HG02571 (cell line): ENCODE data around the gene GNAZ.
"Not testable (repeated sequence)": the region's sequence is repeated elsewhere in the genome, so short reads cannot be mapped to it uniquely, and the experiment has no call there.

Experiments used
- ATAC-seq: cut with Tn5 transposase; IDR thresholded peaks from one replicate; pipeline ENCODE4 v1.9.1; 2021; ENCODE audit warnings: mild to moderate bottlenecking, moderate library complexity; ENCODE audit not compliant: unreplicated experiment

The GNAZ gene

DNA sequence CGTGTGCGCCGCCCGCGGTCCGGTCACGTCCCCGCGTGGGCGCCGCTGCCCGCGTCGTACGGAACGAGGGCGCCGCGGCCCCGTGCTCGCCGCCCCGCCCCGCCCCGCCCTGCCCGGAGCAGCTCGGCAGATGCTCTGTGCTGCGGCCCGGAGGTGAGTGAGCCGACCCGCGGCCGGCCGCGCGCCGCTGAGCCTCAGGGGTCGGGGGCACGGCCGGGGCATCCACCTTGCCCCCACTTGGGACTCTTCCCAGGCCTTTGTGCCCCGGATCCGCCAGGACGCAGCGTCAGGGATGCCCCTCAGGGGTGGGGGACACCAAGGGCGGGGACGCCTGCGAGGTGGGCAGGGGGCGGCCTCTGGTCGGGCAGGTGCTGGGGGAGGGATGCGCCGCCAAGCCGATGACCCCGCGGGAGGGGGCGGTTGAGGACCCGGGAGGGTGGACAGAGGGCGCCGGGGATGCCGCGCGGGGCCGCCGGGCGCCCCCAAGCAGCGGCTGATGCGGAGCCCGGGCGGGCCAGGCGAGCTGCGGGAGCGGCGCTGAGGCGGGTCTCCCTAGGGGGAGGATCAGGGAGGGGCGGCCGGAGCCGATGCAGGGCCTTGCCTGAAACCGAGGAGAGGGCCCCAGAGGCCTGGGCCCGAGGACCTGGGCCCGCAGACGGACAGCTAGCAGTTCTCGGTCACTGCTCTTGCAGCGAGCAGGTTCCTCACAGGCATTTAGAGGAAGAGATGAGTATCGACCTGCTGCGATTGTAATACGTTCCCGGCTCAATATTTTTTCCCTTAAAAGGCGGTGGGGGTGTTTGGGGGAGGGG lies at the start of gene GNAZ:
TSS of gene GNAZ (plus strand) at position 102 of the 812 bp plus-strand sequence. CDS start 25,177 bp downstream, outside the sequence.
- ATAC-seq = peak; percentile 33

DNA sequence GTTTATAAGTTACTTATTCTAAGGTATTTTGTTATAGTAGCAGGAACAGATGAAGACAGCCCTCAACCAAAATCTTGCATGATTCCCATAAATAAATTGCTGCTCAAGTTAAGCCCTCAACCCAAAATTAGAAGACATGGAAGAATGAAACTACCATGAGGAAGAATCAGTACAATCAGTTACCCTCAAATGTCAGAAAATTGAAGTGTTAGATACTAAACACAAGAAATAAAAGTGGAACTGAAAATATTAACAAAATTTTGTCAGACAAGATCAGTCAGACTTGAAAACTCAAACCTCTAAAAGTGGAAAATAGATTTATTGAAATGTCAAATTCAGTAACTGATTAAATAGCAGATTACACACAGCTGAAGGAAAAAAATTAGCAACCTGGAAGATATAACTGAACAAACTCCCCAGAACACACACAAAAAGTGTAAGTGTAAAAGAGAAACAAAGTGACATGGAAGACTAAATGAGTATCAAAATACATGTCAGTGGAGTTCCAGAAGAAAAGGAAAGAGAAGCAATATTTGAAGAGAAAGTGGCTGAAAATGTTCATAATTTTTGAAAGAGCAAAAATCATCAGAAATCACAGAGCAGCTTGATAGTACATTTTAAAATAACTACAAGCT lies 49.5 kb upstream of the GNAZ start:
- ATAC-seq = no peak

DNA sequence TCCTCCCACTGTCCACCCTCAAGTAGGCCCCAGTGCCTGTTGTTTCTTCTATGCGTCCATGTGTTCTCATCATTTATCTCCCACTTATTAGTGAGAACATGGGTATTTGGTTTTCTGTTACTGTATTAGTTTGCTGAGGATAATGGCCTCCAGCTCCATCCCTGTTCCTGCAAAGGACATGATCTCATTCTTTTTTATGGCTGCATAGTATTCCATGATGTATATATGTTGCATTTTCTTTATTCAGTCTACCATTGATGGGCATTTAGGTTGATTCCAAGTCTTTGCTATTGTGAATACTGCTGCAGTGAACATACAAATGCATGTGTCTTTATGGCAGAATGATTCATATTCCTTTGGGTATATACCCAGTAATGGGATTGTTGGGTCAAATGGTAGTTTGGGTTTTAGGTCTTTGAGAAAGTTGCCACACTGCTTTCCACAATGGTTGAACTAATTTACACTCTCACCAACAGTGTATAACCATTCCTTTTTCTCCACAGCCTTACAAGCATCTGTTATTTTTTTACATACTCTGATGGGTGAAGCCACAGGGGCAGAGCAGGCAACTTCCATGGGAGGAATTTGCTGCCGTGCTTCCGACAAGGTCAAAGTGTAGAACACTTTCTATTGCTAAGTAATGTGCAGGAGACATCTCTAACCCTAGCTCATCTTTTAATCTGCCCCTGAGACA lies 48.5 kb upstream of the GNAZ start:
- ATAC-seq = not testable (repeated sequence)

DNA sequence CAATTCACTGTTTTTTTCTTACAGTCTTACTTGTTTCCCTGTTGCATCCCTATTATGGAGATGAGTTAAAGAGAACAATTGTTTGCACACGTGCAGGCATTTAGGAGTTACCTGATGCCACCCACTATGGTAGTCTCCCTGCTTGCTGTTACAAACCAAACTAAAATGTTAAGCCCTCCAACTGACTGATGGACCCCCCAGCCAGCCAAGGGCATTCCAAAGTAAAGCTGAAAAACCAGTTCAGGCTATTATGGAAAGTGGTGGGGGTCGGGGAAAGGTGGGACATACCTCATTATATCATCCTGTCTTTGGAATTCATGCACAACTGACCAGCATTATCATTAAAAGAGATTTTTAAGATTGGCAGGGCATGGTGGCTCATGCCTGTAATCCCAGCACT lies 47.0 kb upstream of the GNAZ start:
- no peak for ATAC-seq

DNA sequence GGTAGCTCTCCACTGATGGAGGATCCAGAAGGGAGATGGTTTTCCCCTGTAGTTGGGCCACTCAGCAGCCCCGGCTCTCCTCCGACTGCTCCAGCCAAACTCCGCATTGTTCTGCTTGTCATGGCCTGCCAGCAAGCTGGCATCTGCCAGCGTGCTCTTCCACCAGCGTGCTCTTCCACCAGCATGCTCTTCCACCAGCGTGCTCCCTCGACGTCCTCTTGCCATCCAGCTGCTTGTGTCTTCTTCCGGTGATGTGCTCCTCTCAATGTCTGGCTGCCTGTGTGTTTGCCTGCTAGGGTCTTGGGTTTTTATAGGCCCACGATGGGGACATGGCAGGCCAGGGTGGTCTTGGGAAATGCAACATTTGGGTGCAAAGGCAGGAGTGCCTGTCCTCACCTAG lies 43.5 kb upstream of the GNAZ start:
- no peak for ATAC-seq

DNA sequence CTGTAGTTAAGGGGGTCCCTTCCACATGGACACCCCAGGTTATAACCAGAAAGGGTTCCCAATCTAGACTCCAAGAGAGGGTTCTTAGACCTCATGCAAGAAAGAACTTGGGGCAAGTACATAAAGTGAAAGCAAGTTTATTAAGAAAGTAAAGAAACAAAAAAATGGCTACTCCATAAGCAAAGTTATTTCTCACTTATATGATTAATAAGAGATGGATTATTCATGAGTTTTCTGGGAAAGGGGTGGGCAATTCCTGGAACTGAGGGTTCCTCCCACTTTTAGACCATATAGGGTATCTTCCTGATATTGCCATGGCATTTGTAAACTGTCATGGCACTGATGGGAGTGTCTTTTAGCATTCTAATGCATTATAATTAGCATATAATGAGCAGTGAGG lies 42.5 kb upstream of the GNAZ start:
- not testable (repeated sequence) for ATAC-seq

DNA sequence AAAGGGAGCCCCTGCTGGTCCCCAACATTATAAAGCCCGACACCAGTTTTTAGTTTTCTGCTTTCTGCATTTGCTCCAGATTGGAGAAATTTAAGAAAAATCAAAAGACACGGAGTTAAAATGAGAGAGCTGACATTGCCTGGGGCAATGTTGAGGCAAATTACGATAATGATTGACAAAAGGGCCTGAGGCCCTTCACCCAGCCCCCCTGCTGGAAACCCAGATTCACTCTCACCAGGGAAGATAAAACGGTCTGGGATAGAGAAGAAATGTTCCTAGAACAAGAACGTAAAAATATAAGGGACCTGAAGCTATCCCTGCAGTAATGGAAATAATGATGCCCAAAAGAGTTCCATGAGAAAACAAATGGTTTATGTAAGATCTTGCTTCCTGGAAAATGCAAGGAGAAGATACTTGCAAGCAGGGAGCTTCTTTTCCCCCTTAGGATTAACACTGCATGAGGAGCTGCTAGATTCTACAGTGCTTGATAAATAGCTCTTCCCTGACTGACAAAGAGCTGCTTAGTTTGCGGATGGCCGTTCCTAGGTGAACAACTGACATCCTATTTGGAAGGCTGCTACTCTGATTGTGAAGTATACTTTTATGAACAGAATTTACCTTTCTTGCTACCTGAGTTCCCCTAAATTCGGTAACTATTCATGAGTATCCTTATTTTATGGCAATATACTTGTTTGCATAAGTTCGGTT lies 40.6 kb upstream of the GNAZ start:
- no peak for ATAC-seq

DNA sequence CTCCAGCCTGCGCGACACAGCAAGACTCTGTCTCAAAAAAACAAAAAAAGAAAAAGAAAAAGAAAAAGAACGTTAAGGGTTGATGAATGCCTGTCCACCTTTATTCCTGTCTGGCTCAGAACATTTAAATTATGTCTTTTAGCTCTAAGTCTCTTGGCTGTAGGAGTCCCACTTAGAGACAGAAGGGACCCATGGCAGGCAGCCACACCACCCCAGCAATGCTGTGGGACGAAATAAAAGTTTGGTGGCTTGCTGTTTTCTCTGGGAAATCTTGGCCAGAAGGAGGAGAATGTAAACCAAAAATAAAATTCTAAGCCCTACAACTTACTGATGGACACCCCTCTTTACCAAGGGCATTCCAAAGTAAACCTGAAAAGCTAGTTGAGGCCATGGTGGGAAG lies 38.9 kb upstream of the GNAZ start:
- ATAC-seq = no peak

DNA sequence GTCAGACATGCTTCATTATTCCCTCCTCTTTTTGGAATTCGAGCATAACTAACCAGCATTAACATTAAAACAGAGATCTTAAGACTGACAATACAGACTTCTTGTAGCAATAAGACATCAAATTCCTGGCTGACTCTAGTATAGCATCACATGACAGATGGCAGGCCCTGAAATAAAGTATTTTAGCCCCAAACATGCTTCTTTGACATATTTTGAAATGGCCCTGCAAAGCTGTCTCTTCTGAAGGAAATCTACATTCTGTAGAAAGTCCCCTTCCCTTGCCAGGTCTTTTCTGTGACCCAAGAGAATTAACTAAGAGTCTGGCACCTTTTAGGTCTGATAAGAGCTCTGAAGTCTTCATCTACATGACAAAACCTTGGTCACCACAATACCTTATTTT lies 38.5 kb upstream of the GNAZ start:
- no peak for ATAC-seq

DNA sequence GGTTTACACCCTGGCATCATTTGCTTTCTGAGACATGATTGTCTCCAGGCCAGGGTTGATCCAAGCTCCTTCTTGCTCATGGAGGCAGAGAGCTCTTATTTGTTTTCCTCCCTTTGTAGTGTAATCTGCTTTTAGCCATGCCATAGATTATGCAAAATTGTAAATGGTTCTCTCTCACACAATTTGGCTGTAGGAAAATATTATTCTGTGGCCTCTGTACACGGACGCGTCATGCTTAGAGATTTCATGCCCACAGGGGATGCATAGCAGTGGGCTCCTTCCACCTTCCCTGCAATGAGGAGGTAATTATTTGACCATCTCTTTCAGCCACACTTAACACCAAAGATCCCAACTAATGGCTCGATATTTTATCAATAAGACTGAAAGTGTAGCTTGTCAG lies 37.7 kb upstream of the GNAZ start:
- ATAC-seq = no peak

DNA sequence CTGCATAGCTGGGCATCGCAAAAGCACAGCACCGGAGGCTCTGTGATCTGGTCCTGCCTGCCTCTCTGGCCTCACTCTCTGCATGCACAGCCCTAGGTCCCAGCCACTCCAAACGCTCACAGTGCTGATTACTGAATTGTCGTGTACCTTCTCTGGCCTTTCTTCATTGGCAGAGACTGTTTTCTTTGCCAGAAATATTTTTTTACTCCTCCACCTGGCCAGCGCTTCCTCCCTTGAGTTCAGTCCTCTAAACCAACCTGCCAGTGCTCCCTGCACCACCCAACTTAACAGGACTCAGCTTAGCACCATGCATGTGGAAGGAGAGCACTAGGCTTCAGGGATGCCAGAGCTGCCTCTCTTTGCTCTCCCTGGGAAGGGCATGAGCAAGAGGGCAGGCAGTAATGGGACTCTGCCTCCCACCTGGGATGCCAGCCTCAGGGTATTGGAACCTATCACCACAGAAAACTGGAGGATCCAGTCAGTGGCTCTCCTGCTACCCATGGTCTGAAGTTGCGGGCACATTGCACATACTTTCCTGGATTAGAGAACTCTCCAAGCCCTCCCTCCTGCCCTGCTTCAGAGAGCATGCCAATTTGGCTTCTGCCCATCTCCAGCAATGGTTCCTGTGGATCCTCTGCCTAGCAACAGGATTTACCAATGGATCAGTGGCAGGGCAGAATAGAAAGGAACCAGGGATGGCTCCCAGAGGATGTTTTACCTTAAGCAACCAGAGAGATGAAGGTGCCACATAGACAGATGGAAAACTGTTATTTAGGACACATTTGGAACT lies 37.0 kb upstream of the GNAZ start:
- ATAC-seq = no peak

DNA sequence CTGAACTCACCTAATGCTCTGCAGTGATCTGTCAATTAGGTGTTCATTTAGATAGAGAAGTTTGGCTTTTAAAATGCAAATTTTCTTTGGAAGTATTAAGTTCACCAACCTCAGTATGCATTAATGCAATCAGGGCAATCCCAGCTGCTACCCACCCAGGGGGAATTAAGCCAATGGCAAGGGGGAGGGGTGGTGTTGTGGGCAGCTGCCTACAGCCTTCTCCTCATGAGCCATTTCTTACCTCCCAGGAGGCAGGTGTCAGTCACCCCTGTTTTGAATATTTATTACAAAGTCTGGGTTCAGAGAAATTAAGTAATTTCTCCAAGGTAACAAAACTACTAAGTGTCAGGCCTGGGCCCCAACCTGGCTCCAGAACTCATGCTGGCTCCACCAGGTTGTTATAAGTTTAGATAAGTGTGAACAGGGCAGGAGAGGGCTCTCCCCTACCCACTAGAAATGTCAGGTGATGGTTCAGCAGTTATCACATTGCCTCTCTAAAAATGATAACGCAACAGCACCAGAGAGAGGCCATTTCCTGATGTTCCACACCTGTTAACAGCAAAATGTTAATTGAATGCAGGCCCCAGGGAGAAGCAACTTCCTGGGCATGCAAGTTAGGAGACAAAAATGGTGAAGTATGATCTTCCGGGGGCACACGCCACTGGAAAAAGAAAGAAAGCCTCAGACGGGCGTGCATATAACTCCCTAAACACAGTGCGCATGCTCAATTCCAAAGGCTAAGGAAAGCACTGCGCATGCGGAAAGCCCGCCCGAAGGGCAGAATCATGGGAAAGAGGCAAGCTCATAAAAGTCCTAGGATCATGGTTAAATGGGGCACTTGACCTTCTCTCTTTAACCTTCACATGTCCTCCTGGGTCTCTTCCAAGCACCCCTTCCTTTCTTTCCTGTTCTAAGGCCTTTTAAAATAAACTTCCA lies 35.4 kb upstream of the GNAZ start:
- ATAC-seq = no peak

DNA sequence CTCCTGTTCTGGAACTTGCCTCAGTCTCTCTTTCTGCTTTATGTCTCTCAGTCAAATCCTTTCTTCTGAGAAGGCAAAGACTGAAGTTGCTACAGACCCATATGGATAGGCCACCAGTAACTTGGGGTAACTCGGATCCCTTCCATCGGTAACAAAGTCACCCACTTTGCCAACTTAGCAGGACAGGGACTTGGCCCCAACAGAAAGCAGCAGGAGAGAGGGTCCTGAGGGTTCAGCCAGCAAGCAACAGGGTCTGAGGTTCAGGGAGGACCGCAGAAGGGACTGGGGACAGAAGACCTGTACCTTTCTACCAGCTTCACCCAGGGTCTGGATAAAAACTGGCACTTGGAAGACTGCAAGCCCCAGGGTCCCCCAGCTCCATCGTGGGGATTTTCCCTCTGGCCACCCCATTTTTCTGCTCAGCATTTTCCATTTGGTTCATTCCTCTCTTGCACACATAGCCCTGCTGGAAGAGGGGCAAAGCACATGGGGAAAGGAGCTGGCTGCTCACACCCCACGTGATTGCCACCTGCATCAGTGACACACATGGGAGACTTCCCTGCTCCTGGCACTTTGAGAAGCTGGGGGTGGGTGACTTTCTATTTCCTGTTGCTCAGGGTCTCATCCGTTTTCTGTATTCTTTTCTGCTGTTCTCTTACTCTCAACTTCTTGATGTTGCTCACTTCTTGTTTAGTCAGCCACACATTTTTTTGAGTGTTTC lies 34.6 kb upstream of the GNAZ start:
- no peak for ATAC-seq

DNA sequence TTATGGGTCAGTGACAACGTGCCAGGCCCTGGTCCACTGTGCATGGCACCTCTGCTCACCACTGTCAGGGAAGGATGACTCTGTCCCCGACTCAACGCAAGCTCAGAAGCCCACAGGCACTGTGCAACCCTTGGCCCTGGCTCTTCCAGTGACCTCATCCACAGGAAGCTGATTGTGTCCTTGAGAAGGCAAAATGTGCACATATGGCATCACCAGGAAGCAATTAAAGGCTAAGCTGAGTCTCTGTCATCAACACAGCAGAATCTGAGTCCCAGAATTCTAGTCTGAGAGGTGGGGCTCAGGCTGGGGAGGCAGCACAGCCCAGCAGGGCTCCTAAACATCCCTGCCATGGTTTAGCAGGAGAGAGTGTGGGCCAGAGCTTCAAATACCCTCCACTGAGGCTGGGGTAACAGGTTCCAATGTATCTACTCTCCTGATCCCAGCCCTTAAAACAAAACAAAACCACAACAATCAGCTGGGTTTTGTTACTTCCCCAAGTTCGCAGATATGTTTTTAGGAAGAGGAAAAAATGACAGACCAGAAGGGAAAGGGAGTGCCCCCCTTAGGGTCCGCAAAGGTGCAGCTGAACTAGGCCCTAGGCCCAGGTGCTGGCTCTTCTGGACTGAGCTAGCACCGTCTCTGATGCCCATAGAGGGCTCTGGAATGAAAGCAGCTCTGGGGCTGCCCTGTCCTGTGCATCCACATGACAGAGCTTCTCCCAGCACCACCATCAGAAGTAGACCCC lies 33.5 kb upstream of the GNAZ start:
- ATAC-seq = no peak

DNA sequence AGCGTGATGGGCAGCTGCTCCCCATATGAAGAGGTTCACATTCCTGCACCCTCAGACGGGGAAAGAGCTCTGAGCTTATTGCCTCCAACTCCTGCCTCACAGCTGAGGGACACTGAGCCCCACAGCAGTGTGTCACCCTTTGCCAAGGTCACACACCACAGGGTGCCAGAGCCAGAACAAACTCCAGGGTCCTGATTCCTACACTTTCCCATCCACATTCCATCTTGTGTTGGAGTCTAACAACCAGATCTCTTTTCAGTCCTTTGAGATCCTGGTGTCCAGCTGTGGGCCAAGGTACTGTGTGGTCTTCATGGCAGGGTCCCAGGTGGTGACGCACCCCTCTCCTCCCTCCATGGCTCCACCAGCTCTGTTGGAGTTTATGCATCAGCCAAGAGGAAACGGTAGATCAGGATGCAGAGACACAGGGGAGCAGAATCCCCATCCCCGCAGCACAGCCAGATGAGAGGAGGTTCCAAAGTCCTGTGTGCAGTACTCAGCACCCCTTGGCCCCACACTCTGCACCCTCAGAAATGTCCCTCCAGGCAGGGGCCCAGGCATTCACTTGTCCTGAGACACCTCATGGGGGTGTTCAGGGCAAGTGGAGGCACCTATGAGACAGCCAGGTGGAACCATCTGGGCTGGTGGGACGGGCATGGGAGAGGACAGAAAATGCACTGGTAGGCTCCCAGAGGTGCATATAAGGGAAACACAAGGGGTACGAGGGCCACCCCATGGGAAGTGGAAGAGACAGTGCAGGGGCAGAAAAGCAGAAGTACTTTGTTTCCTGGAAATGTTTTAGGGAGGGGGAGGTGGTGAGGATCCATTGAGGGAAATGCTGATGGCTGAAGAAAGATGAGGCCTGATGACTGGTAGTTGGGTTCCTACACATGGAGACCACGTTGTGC lies 32.6 kb upstream of the GNAZ start:
- ATAC-seq = no peak

DNA sequence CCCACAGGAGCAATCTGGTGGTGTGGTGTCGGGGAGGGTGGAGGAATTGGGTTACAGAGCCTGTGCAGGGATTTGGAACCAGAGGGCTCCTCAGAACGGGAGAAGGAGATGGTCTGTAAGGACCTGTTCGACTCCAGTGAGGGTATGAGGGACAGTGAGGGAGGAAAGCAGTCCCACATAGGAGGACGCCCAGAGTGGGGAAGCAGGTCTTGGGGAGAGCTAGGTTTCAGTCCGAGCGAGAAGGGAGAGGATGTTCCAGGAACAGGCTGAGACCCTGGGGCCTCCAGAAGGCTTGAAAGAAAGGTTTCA lies 32.0 kb upstream of the GNAZ start:
- no peak for ATAC-seq

DNA sequence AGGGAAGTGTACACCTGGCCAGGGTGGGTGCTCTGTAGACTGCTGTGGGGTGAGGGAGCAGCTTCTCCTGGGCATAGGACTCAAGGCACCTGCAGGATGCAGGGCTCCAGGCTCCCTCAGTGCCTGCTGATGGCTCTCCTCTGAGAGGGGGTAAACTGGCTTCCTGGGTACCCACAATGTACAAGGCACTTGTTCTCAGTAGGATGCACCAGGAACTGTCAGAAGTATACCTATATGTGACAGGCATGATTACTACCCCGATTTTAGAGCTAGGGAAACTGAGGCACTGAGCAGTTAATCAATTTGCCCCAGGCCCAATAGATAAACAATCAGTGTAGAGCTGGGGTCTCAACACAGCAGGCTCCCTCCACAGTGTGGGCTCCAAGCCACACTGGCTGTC lies 31.4 kb upstream of the GNAZ start:
- ATAC-seq = no peak
